Neutrophil (primary cell): Measurements from ENCODE around the gene UVRAG.

Source experiments
- H3K27ac ChIP-seq: fragments of 200-600 bp; sonication (generic); 2 replicates; pipeline ENCODE4 v1.5.1; 2016; ENCODE audit warnings: mild to moderate bottlenecking, moderate library complexity
- H3K27me3 ChIP-seq: fragments of 200-600 bp; sonication (generic); 2 replicates; pipeline ENCODE4 v1.6.0; 2016; ENCODE audit warnings: mild to moderate bottlenecking
- H3K36me3 ChIP-seq: fragments of 200-600 bp; sonication (generic); 2 replicates; pipeline ENCODE4 v1.5.1; 2017
- H3K4me1 ChIP-seq, 2 experiments: fragments of 200-600 bp in 1 of 2; sonication (generic) in 1 of 2; 1 replicate in 1 of 2; 2 replicates in 1 of 2; pipeline versions ENCODE4 v1.5.1 to v1.6.1; 2013 to 2016; ENCODE audit warnings: low read depth in 1 of 2, low read length in 1 of 2, mild to moderate bottlenecking in 1 of 2, moderate library complexity in 1 of 2; ENCODE audit not compliant: control insufficient read depth in 1 of 2, insufficient read depth in 1 of 2
- H3K4me3 ChIP-seq, 2 experiments: fragments of 200-600 bp in 1 of 2; sonication (generic) in 1 of 2; 1 replicate in 1 of 2; 2 replicates in 1 of 2; pipeline ENCODE4 v1.5.1; 2013 to 2016; ENCODE audit warnings: low read depth in 1 of 2, low read length in 1 of 2, mild to moderate bottlenecking in 1 of 2, moderate library complexity in 1 of 2
- H3K9me3 ChIP-seq: fragments of 200-600 bp; sonication (generic); 2 replicates; pipeline ENCODE4 v1.5.1; 2016
- CTCF ChIP-seq: fragments of 200-600 bp; sonication (generic); IDR thresholded peaks from 2 replicates; pipeline ENCODE4 v1.5.1; 2016; ENCODE audit warnings: antibody characterized with exemption

UVRAG gene

GRCh38 chr11:75821202-75821601 is 6.2 kb downstream of the UVRAG start:
- no peak for TF ChIP-seq CTCF
- Histone ChIP-seq H3K4me3 (no peak overlapping the region), H3K4me1 (peaks cover 19 to 20% of the 10 kb centered on the region in 2 experiments), H3K27ac (no peak overlapping the region), H3K27me3 (no peaks in the 10 kb centered on the region), H3K36me3 (no peaks in the 10 kb centered on the region), H3K9me3 (no peaks in the 10 kb centered on the region)

GRCh38 chr11:75822541-75822940 is 7.5 kb downstream of the UVRAG start:
- peaks cover 6% of the 10 kb centered on the region in 2 experiments for H3K4me1 ChIP-seq
- no peaks in the 10 kb centered on the region for H3K9me3 ChIP-seq
- no peaks in the 10 kb centered on the region for H3K36me3 ChIP-seq
- no peak overlapping the region for H3K4me3 ChIP-seq
- no peak overlapping the region for H3K27ac ChIP-seq
- TF ChIP-seq CTCF: no peak
- no peaks in the 10 kb centered on the region for H3K27me3 ChIP-seq

- peaks cover 4 to 6% of the 10 kb centered on the region in 2 experiments for H3K4me1 ChIP-seq
- no peak overlapping the region for H3K4me3 ChIP-seq
- no peaks in the 10 kb centered on the region for H3K36me3 ChIP-seq
- no peaks in the 10 kb centered on the region for H3K9me3 ChIP-seq
- no peak for TF ChIP-seq CTCF
- no peak overlapping the region for H3K27ac ChIP-seq
- H3K27me3 ChIP-seq: no peaks in the 10 kb centered on the region
These were observed 8.4 kb downstream of the UVRAG start for GRCh38 chr11:75823415-75823814.

GRCh38 chr11:75823946-75824345 is 8.9 kb downstream of the UVRAG start:
- Histone ChIP-seq H3K4me3 (no peak overlapping the region), H3K36me3 (no peaks in the 10 kb centered on the region), H3K27ac (no peak overlapping the region), H3K9me3 (no peaks in the 10 kb centered on the region), H3K27me3 (no peaks in the 10 kb centered on the region), H3K4me1 (peaks cover 4 to 6% of the 10 kb centered on the region in 2 experiments)
- no peak for TF ChIP-seq CTCF

GRCh38 chr11:75826461-75827230 is 11.6 kb downstream of the UVRAG start:
- no peak for TF ChIP-seq CTCF
- no peaks in the 10 kb centered on the region for H3K27me3 ChIP-seq
- H3K4me3 ChIP-seq: no peak overlapping the region
- no peak overlapping the region for H3K27ac ChIP-seq
- no peaks in the 10 kb centered on the region for H3K4me1 ChIP-seq
- H3K36me3 ChIP-seq: peaks cover 10% of the 10 kb centered on the region
- H3K9me3 ChIP-seq: no peaks in the 10 kb centered on the region
